Dedifferentiated amniotic fluid mesenchymal stem cell (primary cell): Measurements from ENCODE around the gene PPME1.

Experiments
- DNase-seq: peaks from one replicate; pipeline ENCODE4 v3.0.0-alpha.2; 2016; ENCODE audit errors: extremely low spot score

Gene PPME1

GRCh38 chr11:74280494-74280893 is 109.4 kb downstream of the PPME1 start:
- DNase-seq = no peak

- no peak for DNase-seq
These were observed 111.3 kb downstream of the PPME1 start for GRCh38 chr11:74282421-74282820.

- no peak for DNase-seq
These were observed 111.9 kb downstream of the PPME1 start for GRCh38 chr11:74282914-74283371.

- no peak for DNase-seq
These were observed 112.6 kb downstream of the PPME1 start for GRCh38 chr11:74283580-74284180.

- DNase-seq = no peak
These were observed 113.4 kb downstream of the PPME1 start for GRCh38 chr11:74284466-74284865.

GRCh38 chr11:74288161-74288560 is 117.1 kb downstream of the PPME1 start:
- peak; percentile 79 for DNase-seq

GRCh38 chr11:74288911-74289310 is 117.8 kb downstream of the PPME1 start:
- no peak for DNase-seq

GRCh38 chr11:74297484-74297883 is 126.4 kb downstream of the PPME1 start:
- no peak for DNase-seq

- DNase-seq = no peak
These were observed 127.9 kb downstream of the PPME1 start for GRCh38 chr11:74299015-74299414.
